Skeletal muscle tissue (tissue), 4 donors: ENCODE results near the gene RPS6KC1. TPM values are rescaled to one million over a fixed set of nuclear protein-coding genes. Genes with fewer than 3 reads are reported as not detected.
"Not testable (repeated sequence)": the region's sequence is repeated elsewhere in the genome, so short reads cannot be mapped to it uniquely, and the experiment has no call there.

Experiments used
- H3K27ac ChIP-seq: one replicate; pipeline ENCODE4 v1.7.0; 2013; ENCODE audit warnings: mild to moderate bottlenecking, low read depth, low read length, inconsistent platforms
- H3K27me3 ChIP-seq, 3 donors: one replicate each; pipeline ENCODE4 v1.7.0; 2013; ENCODE audit warnings: low read length in 3 of 3; ENCODE audit not compliant: control insufficient read depth in 3 of 3, insufficient read depth in 3 of 3
- H3K36me3 ChIP-seq, 3 donors: one replicate each; pipeline ENCODE4 v1.7.0; 2013; ENCODE audit warnings: low read length in 3 of 3; ENCODE audit not compliant: control insufficient read depth in 3 of 3, insufficient read depth in 3 of 3
- H3K4me1 ChIP-seq, 3 donors: one replicate each; pipeline ENCODE4 v1.7.0; 2013; ENCODE audit warnings: low read length in 3 of 3, mild to moderate bottlenecking in 3 of 3; ENCODE audit not compliant: control insufficient read depth in 3 of 3, insufficient read depth in 3 of 3
- H3K4me3 ChIP-seq, 3 donors: one replicate each; pipeline ENCODE4 v1.7.0; 2013; ENCODE audit warnings: low read length in 3 of 3
- H3K9ac ChIP-seq, 3 donors: one replicate each; pipeline ENCODE4 v1.7.0; 2013; ENCODE audit warnings: low read length in 3 of 3, mild to moderate bottlenecking in 3 of 3, moderate library complexity in 2 of 3, low read depth in 1 of 3
- H3K9me3 ChIP-seq, 3 donors: one replicate each; pipeline ENCODE4 v1.7.0; 2013; ENCODE audit warnings: low read length in 3 of 3; ENCODE audit not compliant: control insufficient read depth in 3 of 3
- total RNA-seq: library from RNA; depleted of rRNA; stranded (reverse); fragments of >200 nt; gene quantifications from one replicate; pipeline ENCODE4 v1.2.3, GENCODE V29; 2014
- donor health status: Osteomylitis.

Gene RPS6KC1
- total RNA-seq, 1 donor from 2014 or later: 38.1 TPM

- Histone ChIP-seq H3K9ac (no peak overlapping the region), H3K27ac (no peak overlapping the region), H3K4me1 (no peaks in the 10 kb centered on the region), H3K36me3 (peaks cover 9 to 40% (median 27%) of the 10 kb centered on the region in 3 donors), H3K4me3 (no peak overlapping the region), H3K27me3 (no peaks in the 10 kb centered on the region), H3K9me3 (no peaks in the 10 kb centered on the region)
Measured at GRCh38 chr1:213082420-213083111, 31.5 kb downstream of the RPS6KC1 start.

GRCh38 chr1:213083112-213083445 lies 32.0 kb downstream of the RPS6KC1 start:
- no peaks in the 10 kb centered on the region for H3K4me1 ChIP-seq
- no peak overlapping the region for H3K9ac ChIP-seq
- H3K36me3 ChIP-seq: peaks cover 14 to 46% (median 32%) of the 10 kb centered on the region in 3 donors
- no peaks in the 10 kb centered on the region for H3K9me3 ChIP-seq
- H3K27me3 ChIP-seq: no peaks in the 10 kb centered on the region
- H3K4me3 ChIP-seq: no peak overlapping the region
- no peak overlapping the region for H3K27ac ChIP-seq

- no peak overlapping the region for H3K4me3 ChIP-seq
- peaks cover 11 to 26% (median 23%) of the 10 kb centered on the region in 3 donors for H3K36me3 ChIP-seq
- H3K27ac ChIP-seq: no peak overlapping the region
- no peaks in the 10 kb centered on the region for H3K4me1 ChIP-seq
- H3K27me3 ChIP-seq: no peaks in the 10 kb centered on the region
- no peaks in the 10 kb centered on the region for H3K9me3 ChIP-seq
- H3K9ac ChIP-seq: no peak overlapping the region
Measured at GRCh38 chr1:213087911-213088310, 36.9 kb downstream of the RPS6KC1 start.

- Histone ChIP-seq H3K36me3 (peaks cover 8 to 16% (median 14%) of the 10 kb centered on the region in 3 donors), H3K4me1 (no peaks in the 10 kb centered on the region), H3K27me3 (no peaks in the 10 kb centered on the region), H3K4me3 (no peak overlapping the region), H3K27ac (no peak overlapping the region), H3K9ac (no peak overlapping the region), H3K9me3 (no peaks in the 10 kb centered on the region)
Measured at GRCh38 chr1:213089924-213090677, 39.1 kb downstream of the RPS6KC1 start.

GRCh38 chr1:213094446-213094845 lies 43.4 kb downstream of the RPS6KC1 start:
- Histone ChIP-seq H3K27me3 (no peaks in the 10 kb centered on the region), H3K4me3 (no peak overlapping the region), H3K9me3 (no peaks in the 10 kb centered on the region), H3K27ac (no peak overlapping the region), H3K9ac (no peak overlapping the region), H3K36me3 (peaks cover 0 to 5% (median 0%) of the 10 kb centered on the region in 3 donors), H3K4me1 (no peaks in the 10 kb centered on the region)

GRCh38 chr1:213095467-213095866 lies 44.4 kb downstream of the RPS6KC1 start:
- no peaks in the 10 kb centered on the region for H3K4me1 ChIP-seq
- no peak overlapping the region for H3K27ac ChIP-seq
- H3K27me3 ChIP-seq: no peaks in the 10 kb centered on the region
- H3K4me3 ChIP-seq: no peak overlapping the region
- peaks cover 0 to 5% (median 0%) of the 10 kb centered on the region in 3 donors for H3K36me3 ChIP-seq
- H3K9me3 ChIP-seq: no peaks in the 10 kb centered on the region
- H3K9ac ChIP-seq: no peak overlapping the region

GRCh38 chr1:213099682-213100399 lies 48.8 kb downstream of the RPS6KC1 start:
- Histone ChIP-seq H3K4me1 (no peaks in the 10 kb centered on the region), H3K27me3 (no peaks in the 10 kb centered on the region), H3K9me3 (no peaks in the 10 kb centered on the region), H3K9ac (no peak overlapping the region), H3K4me3 (no peak overlapping the region), H3K36me3 (peaks cover 0 to 5% (median 0%) of the 10 kb centered on the region in 3 donors), H3K27ac (no peak overlapping the region)

- not testable (repeated sequence) for H3K27ac ChIP-seq, H3K4me1 ChIP-seq, H3K9ac ChIP-seq, H3K9me3 ChIP-seq, H3K36me3 ChIP-seq, H3K4me3 ChIP-seq, H3K27me3 ChIP-seq
Measured at GRCh38 chr1:213100565-213100964, 49.5 kb downstream of the RPS6KC1 start.

- Histone ChIP-seq H3K9ac (no peak overlapping the region), H3K4me1 (no peaks in the 10 kb centered on the region), H3K27me3 (no peaks in the 10 kb centered on the region), H3K9me3 (no peaks in the 10 kb centered on the region), H3K27ac (no peak overlapping the region), H3K4me3 (no peak overlapping the region), H3K36me3 (peaks cover 0 to 5% (median 0%) of the 10 kb centered on the region in 3 donors)
Measured at GRCh38 chr1:213103377-213104306, 52.6 kb downstream of the RPS6KC1 start.
